HEK293 (cell line): ENCODE measurements around the gene TKTL1.

ENCODE experiments used
- CTCF ChIA-PET: fragments of 350-600 bp; formaldehyde crosslinking; extraction: SDS; loops from one replicate; lab custom pipeline; 2021; ENCODE audit warnings: antibody characterized with exemption; lab: Yijun Ruan, JAX
- POLR2A ChIA-PET: fragments of 300-600 bp; formaldehyde crosslinking; extraction: SDS; loops from one replicate; lab custom pipeline; 2020; ENCODE audit warnings: antibody characterized with exemption, inconsistent platforms; lab: Yijun Ruan, JAX
- H3K27ac ChIP-seq: fragments of 200-500 bp; sonication (Bioruptor generic); 2 replicates; pipeline ENCODE4 v1.5.1; 2014; ENCODE audit warnings: low read depth, low read length, control low read depth, inconsistent platforms; ENCODE audit errors: extremely low read depth
- H3K36me3 ChIP-seq, 2 experiments: fragments of 200-500 bp in 1 of 2; sonication (Bioruptor generic) in 1 of 2; 1 replicate in 1 of 2; 2 replicates in 1 of 2; pipeline ENCODE4 v1.5.1; 2014 to 2017; ENCODE audit warnings: inconsistent platforms in 2 of 2, low read length in 2 of 2; ENCODE audit not compliant: control insufficient read depth in 2 of 2, insufficient read depth in 1 of 2
- H3K4me1 ChIP-seq: fragments of 200-500 bp; sonication (Bioruptor generic); 2 replicates; pipeline ENCODE4 v1.5.1; 2014; ENCODE audit warnings: mild to moderate bottlenecking, low read length, inconsistent platforms; ENCODE audit not compliant: control insufficient read depth, insufficient read depth
- H3K4me3 ChIP-seq: 2 replicates; pipeline ENCODE4 v1.5.1; 2011; ENCODE audit warnings: low read depth, mild to moderate bottlenecking, control low read depth, low read length, moderate library complexity
- H3K9me3 ChIP-seq: fragments of 200-500 bp; sonication (Bioruptor generic); 2 replicates; pipeline ENCODE4 v1.5.1; 2014; ENCODE audit warnings: low read depth, low read length, inconsistent platforms; ENCODE audit not compliant: control insufficient read depth, insufficient read depth
- HIC1 ChIP-seq: fragments of 450-650 bp; formaldehyde crosslinking; IDR thresholded peaks from 2 replicates; pipeline ENCODE4 v1.5.1; 2016; ENCODE audit warnings: missing biosample characterization, missing genetic modification characterization
- KLF17 ChIP-seq: fragments of 450-650 bp; formaldehyde crosslinking; IDR thresholded peaks from 2 replicates; pipeline ENCODE4 v1.5.1; 2016; ENCODE audit warnings: missing biosample characterization, missing genetic modification characterization
- KLF7 ChIP-seq: fragments of 450-650 bp; formaldehyde crosslinking; IDR thresholded peaks from 2 replicates; pipeline ENCODE4 v1.5.1; 2016; ENCODE audit warnings: missing biosample characterization, missing genetic modification characterization, borderline replicate concordance
- OSR2 ChIP-seq: fragments of 450-650 bp; formaldehyde crosslinking; IDR thresholded peaks from 2 replicates; pipeline ENCODE4 v1.5.1; 2016; ENCODE audit warnings: missing biosample characterization, missing genetic modification characterization
- REST ChIP-seq: fragments of 450-650 bp; formaldehyde crosslinking; IDR thresholded peaks from 2 replicates; pipeline ENCODE4 v1.5.1; 2016; ENCODE audit warnings: missing biosample characterization, missing genetic modification characterization
- SCRT2 ChIP-seq: fragments of 450-650 bp; formaldehyde crosslinking; IDR thresholded peaks from 2 replicates; pipeline ENCODE4 v1.5.1; 2016; ENCODE audit warnings: missing biosample characterization, missing genetic modification characterization
- YY2 ChIP-seq: fragments of 450-650 bp; formaldehyde crosslinking; IDR thresholded peaks from 2 replicates; pipeline ENCODE4 v1.5.1; 2016; ENCODE audit warnings: missing biosample characterization, missing genetic modification characterization
- ZFP37 ChIP-seq: fragments of 450-650 bp; formaldehyde crosslinking; IDR thresholded peaks from 2 replicates; pipeline ENCODE4 v1.5.1; 2016; ENCODE audit warnings: missing biosample characterization, missing genetic modification characterization
- ZIC2 ChIP-seq: fragments of 450-650 bp; formaldehyde crosslinking; IDR thresholded peaks from 2 replicates; pipeline ENCODE4 v1.5.1; 2016; ENCODE audit warnings: missing biosample characterization, missing genetic modification characterization
- ZNF132 ChIP-seq: fragments of 450-650 bp; formaldehyde crosslinking; IDR thresholded peaks from 2 replicates; pipeline ENCODE4 v1.5.1; 2017; ENCODE audit warnings: missing biosample characterization, missing genetic modification characterization, borderline replicate concordance
- ZNF133 ChIP-seq: fragments of 450-650 bp; formaldehyde crosslinking; IDR thresholded peaks from 2 replicates; pipeline ENCODE4 v1.5.1; 2016; ENCODE audit warnings: missing biosample characterization, missing genetic modification characterization
- ZNF146 ChIP-seq: fragments of 450-650 bp; formaldehyde crosslinking; IDR thresholded peaks from 2 replicates; pipeline ENCODE4 v1.5.1; 2016; ENCODE audit warnings: missing biosample characterization, missing genetic modification characterization
- ZNF2 ChIP-seq: fragments of 450-650 bp; formaldehyde crosslinking; IDR thresholded peaks from 2 replicates; pipeline ENCODE4 v1.5.1; 2016; ENCODE audit warnings: missing biosample characterization, missing genetic modification characterization
- ZNF211 ChIP-seq: fragments of 450-650 bp; formaldehyde crosslinking; IDR thresholded peaks from 2 replicates; pipeline ENCODE4 v1.5.1; 2016; ENCODE audit warnings: low read depth, missing biosample characterization, missing genetic modification characterization
- ZNF214 ChIP-seq: fragments of 450-650 bp; formaldehyde crosslinking; IDR thresholded peaks from 2 replicates; pipeline ENCODE4 v1.5.1; 2017; ENCODE audit warnings: missing biosample characterization, mild to moderate bottlenecking, missing genetic modification characterization, borderline replicate concordance
- ZNF223 ChIP-seq: fragments of 450-650 bp; formaldehyde crosslinking; IDR thresholded peaks from 2 replicates; pipeline ENCODE4 v1.5.1; 2016; ENCODE audit warnings: missing biosample characterization, missing genetic modification characterization
- ZNF324 ChIP-seq: fragments of 450-650 bp; formaldehyde crosslinking; IDR thresholded peaks from 2 replicates; pipeline ENCODE4 v1.5.1; 2016; ENCODE audit warnings: missing biosample characterization, missing genetic modification characterization
- ZNF416 ChIP-seq: fragments of 450-650 bp; formaldehyde crosslinking; IDR thresholded peaks from 2 replicates; pipeline ENCODE4 v1.5.1; 2016; ENCODE audit warnings: missing biosample characterization, missing genetic modification characterization
- ZNF501 ChIP-seq: fragments of 450-650 bp; formaldehyde crosslinking; IDR thresholded peaks from 2 replicates; pipeline ENCODE4 v1.5.1; 2016; ENCODE audit warnings: missing biosample characterization, missing genetic modification characterization
- ZNF530 ChIP-seq: fragments of 450-650 bp; formaldehyde crosslinking; IDR thresholded peaks from 2 replicates; pipeline ENCODE4 v1.5.1; 2016; ENCODE audit warnings: low read depth, missing biosample characterization, missing genetic modification characterization
- ZNF580 ChIP-seq: fragments of 450-650 bp; formaldehyde crosslinking; IDR thresholded peaks from 2 replicates; pipeline ENCODE4 v1.5.1; 2016; ENCODE audit warnings: missing biosample characterization, missing genetic modification characterization
- ZNF585B ChIP-seq: fragments of 450-650 bp; formaldehyde crosslinking; IDR thresholded peaks from 2 replicates; pipeline ENCODE4 v1.5.1; 2016; ENCODE audit warnings: missing biosample characterization, missing genetic modification characterization
- ZNF610 ChIP-seq: fragments of 450-650 bp; formaldehyde crosslinking; IDR thresholded peaks from 2 replicates; pipeline ENCODE4 v1.5.1; 2016; ENCODE audit warnings: missing biosample characterization, missing genetic modification characterization, borderline replicate concordance
- ZNF645 ChIP-seq: fragments of 450-650 bp; formaldehyde crosslinking; IDR thresholded peaks from 2 replicates; pipeline ENCODE4; 2016; ENCODE audit warnings: missing biosample characterization, missing genetic modification characterization
- ZNF677 ChIP-seq: fragments of 450-650 bp; IDR thresholded peaks from 2 replicates; pipeline ENCODE4 v1.5.0; 2018; ENCODE audit warnings: missing biosample characterization, mild to moderate bottlenecking, missing genetic modification characterization, moderate library complexity
- ZXDB ChIP-seq: fragments of 450-650 bp; formaldehyde crosslinking; IDR thresholded peaks from 2 replicates; pipeline ENCODE4 v1.5.1; 2016; ENCODE audit warnings: missing biosample characterization, missing genetic modification characterization

TKTL1 gene

GRCh38 chrX:154322890-154323289 is 27.3 kb downstream of the TKTL1 start (continued):
- TF ChIP-seq ZNF211 (no peak), ZNF580 (tag by site-specific recombination) (no peak), SCRT2 (tag by site-specific recombination) (no peak), ZNF677 (tag by site-specific recombination) (no peak), REST (tag by site-specific recombination) (no peak), KLF7 (no peak), YY2 (no peak), ZNF501 (no peak), ZNF585B (tag by site-specific recombination) (no peak), ZFP37 (no peak), ZNF133 (no peak)

- ChIA-PET CTCF (interaction anchor here (0.9 to 2.8 kb wide), 3 partner anchors 10 to 310 kb away, joined by 3 to 17 read pairs (median 4); no protein-coding TSS in a partner anchor), POLR2A (no interaction called here)
- peaks cover 18% of the 10 kb centered on the region for H3K4me1 ChIP-seq
- no peaks in the 10 kb centered on the region for H3K36me3 ChIP-seq
- TF ChIP-seq ZIC2 (tag by site-specific recombination) (0 out of 2 replicates have a peak, but pooled peaks have one; percentile 18), ZNF146 (tag by site-specific recombination) (no peak), OSR2 (tag by site-specific recombination) (peak; percentile 43; the same call in 1 of the 2 replicates)
- TF ChIP-seq, all 188 proteins: peak for 2
- no peaks in the 10 kb centered on the region for H3K9me3 ChIP-seq
- H3K27ac ChIP-seq: no peak overlapping the region; the same call in 1 of the 2 replicates
- H3K4me3 ChIP-seq: no peak overlapping the region
These were observed 27.9 kb downstream of the TKTL1 start for GRCh38 chrX:154323537-154323936.

- peaks cover 18% of the 10 kb centered on the region for H3K4me1 ChIP-seq
- H3K9me3 ChIP-seq: no peaks in the 10 kb centered on the region
- no peaks in the 10 kb centered on the region for H3K36me3 ChIP-seq
- peak overlapping the region; percentile 18; the same call in 1 of the 2 replicates for H3K27ac ChIP-seq
- POLR2A ChIA-PET: interaction anchor here (1.4 to 1.5 kb wide), 2 partner anchors 33 to 44 kb away, joined by 3 to 7 read pairs; no protein-coding TSS in a partner anchor
- CTCF ChIA-PET: interaction anchor here (0.7 to 2.6 kb wide), 2 partner anchors 17 to 424 kb away, joined by 3 to 17 read pairs; no protein-coding TSS in a partner anchor
- no peak overlapping the region for H3K4me3 ChIP-seq
- TF ChIP-seq KLF17 (no peak), ZNF610 (tag by site-specific recombination) (no peak), ZNF132 (no peak), HIC1 (tag by site-specific recombination) (no peak), ZNF214 (tag by site-specific recombination) (no peak), ZNF530 (tag by site-specific recombination) (no peak), ZXDB (tag by site-specific recombination) (peak; percentile 64), ZNF416 (no peak), ZNF324 (tag by site-specific recombination) (no peak), ZNF223 (tag by site-specific recombination) (no peak), ZNF2 (tag by site-specific recombination) (0 out of 2 replicates have a peak, but pooled peaks have one; percentile 31), ZNF645 (tag by site-specific recombination) (no peak)
These were observed 29.9 kb downstream of the TKTL1 start for GRCh38 chrX:154325541-154325940.
